Activated naive CD4-positive, alpha-beta T cell (primary cell): Measurements from ENCODE around the gene RXRA.

Experiments
- DNase-seq, 4 experiments: peaks; one replicate each; lab custom pipeline; 2025; lab: John Stamatoyannopoulos, UW

RXRA gene

GRCh38 chr9:134337469-134337868 is 11.2 kb downstream of the RXRA start:
- no peak for DNase-seq

DNA sequence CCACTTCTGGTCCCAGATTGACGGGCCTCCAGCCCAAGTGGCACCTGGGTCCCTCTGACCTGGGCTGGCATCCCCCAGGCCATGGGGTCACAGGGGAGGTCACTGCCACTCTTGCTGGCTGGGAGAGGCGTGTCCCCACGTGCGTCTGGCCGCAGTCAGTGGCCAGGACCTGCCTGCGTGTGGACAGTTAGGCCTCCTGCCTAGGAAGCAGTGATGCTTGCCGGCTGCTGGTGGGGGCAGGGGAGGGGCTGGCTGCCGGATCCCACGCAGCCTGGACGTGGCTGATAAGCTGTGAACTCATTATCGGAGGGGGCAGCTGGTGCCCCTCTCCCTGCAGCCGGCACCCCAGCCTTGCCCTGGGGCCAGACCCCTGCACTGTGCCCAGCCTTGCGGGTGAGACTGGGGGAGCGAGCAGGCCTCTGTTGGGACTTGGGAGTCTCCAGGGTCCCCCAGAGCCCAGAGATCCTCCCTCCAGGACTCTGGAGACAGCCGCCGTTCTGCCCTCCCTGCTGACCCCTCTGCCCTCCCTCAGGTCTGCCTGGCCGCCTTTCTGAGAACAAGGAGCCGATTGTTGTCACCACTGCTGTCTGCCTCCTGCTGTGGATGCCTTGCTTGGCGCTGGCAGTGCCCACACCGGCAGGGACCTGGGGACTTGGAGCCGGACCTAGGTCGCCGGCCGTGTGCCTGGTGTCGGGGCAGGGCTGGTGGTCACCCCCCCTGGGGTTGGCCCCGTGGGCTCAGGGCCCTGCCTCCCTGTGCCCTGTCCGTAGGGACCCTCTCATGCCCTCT is 12.3 kb downstream of the RXRA start:
- no peak for DNase-seq

- no peak for DNase-seq
Observed at GRCh38 chr9:134339183-134339806, 13.0 kb downstream of the RXRA start.

GRCh38 chr9:134340475-134341160 is 14.4 kb downstream of the RXRA start:
- no peak for DNase-seq

GRCh38 chr9:134341306-134341705 is 15.1 kb downstream of the RXRA start:
- no peak for DNase-seq

DNA sequence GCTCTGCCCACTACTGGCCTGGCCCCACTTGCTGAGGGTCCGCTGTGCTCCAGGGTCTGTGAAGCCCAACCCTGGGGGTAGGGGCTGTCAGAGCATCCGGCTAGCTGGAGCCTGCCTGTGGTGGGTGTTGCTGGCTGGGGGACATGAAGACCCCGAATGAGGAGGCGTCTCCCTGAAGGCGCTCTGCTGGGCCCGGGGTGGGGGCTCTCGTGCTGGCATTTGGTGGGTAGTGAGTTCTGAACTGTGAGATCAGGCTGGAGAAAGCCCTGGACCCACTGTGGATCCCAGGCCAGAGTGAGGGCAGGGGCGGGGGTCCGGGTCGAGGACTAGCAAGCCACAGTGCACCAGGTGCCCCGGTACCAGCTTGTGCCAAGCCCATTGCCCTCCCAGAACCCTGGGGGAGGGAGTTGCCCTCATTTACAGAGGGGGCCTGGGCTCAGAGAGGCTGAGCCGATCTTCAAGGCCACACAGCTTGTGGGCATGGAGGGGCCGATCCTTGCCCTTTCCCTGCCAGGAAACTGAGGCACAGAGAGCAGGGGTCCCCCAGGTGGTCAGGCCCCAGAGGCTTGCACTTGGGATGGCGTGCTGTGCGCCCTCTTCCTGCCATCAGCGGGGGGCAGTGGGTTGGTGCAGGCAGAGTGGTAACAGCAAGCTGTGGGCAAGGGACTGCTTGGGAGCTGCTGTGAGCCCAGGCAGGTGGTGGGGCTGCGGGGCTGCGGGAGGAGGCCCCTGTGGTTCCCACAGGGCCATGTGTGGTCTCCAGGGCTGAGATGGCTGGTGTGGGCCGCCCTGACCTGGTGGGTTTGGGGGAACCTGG is 15.9 kb downstream of the RXRA start:
- no peak for DNase-seq

GRCh38 chr9:134342746-134343115 is 16.5 kb downstream of the RXRA start:
- no peak for DNase-seq

- no peak for DNase-seq
Observed at GRCh38 chr9:134343637-134344036, 17.4 kb downstream of the RXRA start.

DNA sequence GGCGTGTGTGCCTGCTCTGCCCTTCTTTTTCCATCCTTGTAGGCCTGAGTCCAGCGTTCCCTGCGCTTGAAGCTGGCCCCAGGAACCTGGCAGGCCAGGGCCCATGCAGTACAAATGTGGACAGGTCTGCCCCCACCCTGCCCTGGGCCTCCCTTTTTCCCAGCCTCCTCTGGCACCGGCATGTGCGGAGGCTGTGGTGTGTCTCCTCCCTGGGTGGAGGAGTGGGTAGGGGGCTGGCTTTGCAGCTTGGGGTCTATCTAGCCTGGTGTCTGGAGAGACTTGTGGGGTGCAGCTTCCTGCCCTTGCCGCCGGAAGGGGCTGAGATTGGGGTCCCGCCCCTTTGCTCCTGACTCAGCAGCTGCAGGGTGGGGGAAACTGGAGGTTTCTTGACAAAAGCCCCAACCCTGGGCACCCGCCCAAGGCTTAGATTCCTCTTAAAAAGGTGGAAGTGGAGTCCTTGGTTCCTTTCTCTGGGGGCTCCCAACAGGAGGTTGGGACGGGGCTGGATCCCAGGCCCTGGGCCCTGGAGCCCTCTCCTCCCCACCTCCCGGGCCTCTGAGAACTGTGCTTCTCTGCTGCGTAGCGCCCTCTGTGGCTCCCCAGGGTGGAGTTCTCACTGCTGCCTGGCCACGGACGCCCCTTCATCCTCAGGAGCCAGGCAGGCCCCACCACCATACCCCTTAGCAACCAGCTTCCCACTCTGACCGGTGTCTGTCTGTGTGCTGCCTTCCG is 18.0 kb downstream of the RXRA start:
- DNase-seq: peak in 1 of 4 experiments; percentile 9

DNA sequence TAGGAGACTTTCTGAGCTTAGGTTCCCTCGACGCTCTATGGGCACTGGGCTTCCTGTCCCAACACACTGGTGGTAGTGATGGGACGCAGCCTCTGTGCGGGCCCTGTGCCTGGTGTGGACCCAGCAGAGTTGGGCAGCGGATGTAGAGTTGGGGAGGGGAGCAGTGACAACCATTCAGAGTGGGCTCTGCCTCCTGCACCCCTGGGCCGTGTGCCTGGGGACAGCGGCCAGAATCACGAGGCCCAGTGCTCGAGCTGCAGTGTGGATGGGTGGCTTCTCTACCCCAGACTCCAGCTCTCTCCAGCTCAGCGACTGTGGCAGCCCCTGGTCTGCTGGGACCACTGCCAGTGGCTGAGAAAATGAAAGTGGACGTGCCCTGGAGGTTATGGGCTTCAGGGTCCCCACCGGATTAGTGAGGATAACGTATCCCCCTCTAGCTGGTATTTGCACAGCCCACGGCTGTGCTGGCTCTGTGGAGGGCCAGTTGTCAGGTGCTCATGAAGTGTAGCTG is 18.6 kb downstream of the RXRA start:
- no peak for DNase-seq

DNA sequence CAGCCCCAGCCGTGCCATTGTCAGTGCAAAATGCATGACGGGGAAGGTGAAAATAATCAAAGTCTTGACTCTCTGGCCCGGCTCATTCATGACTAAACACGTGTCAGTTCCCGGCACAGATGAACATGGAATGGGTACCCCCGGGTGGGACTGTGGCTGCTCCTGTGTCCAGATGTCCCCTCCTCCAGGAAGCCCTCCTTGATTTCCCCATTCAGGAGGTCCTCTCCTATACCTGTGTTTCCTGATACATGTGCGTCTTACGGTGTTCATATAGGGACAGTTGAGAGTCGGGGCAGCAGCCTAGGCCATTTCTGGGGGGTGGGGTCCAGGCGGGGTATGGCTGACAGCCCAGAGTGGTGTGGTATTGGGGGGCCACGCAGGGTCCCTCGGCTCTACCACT is 19.5 kb downstream of the RXRA start:
- DNase-seq: no peak

GRCh38 chr9:134346151-134346550 is 19.9 kb downstream of the RXRA start:
- no peak for DNase-seq

DNA sequence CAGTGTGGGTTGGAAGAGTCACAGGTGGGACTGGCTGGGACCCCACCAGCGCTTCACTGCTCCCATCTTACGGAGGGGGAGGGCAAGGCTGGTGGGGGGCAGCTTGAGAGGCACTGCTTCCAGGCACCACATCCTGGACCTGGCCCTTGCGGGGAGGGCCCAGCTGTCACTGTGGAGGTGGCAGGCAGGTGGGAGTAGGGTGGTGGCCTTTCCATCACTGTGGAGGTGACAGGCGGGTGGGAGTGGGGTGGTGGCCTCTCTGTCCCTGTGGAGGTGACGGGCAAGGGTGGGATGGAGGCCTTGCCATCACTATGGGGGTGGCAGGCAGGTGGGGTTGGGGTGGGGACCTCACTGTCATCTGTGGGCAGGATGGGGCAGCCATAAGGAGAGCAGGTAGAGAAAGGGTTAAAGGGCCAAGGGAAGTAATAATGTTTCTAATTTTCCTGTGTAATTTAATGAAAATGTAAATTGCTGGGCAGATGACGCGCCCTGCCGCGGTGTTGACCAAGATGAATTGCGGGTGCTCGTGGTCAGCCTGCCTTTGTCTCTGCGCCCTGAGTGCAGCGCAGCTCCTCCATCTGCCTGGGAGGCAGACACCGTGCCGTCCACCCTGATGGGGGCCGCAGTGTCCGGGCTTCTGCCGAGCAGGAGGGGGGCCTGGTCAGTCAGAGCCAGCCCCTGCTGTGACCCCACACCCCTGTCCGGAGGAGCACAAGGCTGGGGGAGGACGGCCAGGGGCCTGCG is 20.8 kb downstream of the RXRA start:
- DNase-seq: no peak

- DNase-seq: no peak
Observed at GRCh38 chr9:134347996-134348395, 21.7 kb downstream of the RXRA start.

GRCh38 chr9:134348404-134349155 is 22.3 kb downstream of the RXRA start:
- no peak for DNase-seq

DNA sequence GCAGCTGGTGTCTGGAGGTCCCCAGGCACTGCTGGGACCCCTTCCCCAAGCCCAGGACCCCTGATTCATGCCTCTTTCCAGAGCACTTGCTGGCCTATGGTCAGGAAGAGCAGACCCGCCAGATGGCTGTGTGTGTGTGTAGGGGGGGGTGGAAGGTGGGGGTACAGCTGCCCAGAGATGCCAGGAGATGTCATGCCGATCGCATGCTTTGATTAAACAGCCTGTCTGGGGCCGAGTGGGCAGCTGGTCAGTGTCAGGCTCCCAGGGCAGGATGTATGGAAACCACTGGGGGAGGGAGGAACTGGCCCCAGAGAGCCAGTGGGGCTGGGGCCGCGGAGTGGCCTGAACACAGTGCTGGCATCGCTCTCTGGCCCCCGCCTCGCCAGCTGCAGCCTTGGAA is 23.7 kb downstream of the RXRA start:
- no peak for DNase-seq

GRCh38 chr9:134350416-134350994 is 24.2 kb downstream of the RXRA start:
- DNase-seq: no peak

- DNase-seq: no peak
Observed at GRCh38 chr9:134351606-134352176, 25.4 kb downstream of the RXRA start.

GRCh38 chr9:134352247-134352933 is 26.1 kb downstream of the RXRA start:
- DNase-seq: no peak
